GM12874 (cell line): Measurements from ENCODE around the gene MMP7.

Experiments
- TF ChIP-seq, protein P1 (sequence below): IDR thresholded peaks from 2 replicates; pipeline ENCODE4 v1.5.1; 2011; ENCODE audit warnings: low read depth, mild to moderate bottlenecking, control low read depth, low read length, moderate library complexity; ENCODE audit not compliant: insufficient read depth

The MMP7 gene, protein sequence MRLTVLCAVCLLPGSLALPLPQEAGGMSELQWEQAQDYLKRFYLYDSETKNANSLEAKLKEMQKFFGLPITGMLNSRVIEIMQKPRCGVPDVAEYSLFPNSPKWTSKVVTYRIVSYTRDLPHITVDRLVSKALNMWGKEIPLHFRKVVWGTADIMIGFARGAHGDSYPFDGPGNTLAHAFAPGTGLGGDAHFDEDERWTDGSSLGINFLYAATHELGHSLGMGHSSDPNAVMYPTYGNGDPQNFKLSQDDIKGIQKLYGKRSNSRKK

DNA sequence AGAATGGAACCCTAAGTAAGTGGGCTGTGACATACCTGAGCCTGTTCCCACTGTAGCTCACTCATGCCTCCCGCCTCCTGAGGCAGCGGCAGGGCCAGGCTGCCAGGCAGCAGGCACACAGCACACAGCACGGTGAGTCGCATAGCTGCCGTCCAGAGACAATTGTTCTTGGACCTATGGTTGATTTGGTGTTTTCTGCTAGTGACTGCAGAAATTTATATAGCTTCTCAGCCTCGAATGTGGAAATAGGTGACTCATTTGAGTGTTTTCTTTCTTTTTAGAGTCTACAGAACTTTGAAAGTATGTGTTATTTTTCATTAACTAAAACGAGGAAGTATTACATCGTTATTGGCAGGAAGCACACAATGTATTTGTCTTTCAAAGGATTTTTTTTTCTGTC is at the start of gene MMP7:
Gene MMP7, minus strand, starts transcription at position 190 of the 400 bp plus-strand sequence. Its CDS starts 47 bp downstream, at position 143.
- TF ChIP-seq, protein P1, sequence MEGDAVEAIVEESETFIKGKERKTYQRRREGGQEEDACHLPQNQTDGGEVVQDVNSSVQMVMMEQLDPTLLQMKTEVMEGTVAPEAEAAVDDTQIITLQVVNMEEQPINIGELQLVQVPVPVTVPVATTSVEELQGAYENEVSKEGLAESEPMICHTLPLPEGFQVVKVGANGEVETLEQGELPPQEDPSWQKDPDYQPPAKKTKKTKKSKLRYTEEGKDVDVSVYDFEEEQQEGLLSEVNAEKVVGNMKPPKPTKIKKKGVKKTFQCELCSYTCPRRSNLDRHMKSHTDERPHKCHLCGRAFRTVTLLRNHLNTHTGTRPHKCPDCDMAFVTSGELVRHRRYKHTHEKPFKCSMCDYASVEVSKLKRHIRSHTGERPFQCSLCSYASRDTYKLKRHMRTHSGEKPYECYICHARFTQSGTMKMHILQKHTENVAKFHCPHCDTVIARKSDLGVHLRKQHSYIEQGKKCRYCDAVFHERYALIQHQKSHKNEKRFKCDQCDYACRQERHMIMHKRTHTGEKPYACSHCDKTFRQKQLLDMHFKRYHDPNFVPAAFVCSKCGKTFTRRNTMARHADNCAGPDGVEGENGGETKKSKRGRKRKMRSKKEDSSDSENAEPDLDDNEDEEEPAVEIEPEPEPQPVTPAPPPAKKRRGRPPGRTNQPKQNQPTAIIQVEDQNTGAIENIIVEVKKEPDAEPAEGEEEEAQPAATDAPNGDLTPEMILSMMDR, result no peak

DNA sequence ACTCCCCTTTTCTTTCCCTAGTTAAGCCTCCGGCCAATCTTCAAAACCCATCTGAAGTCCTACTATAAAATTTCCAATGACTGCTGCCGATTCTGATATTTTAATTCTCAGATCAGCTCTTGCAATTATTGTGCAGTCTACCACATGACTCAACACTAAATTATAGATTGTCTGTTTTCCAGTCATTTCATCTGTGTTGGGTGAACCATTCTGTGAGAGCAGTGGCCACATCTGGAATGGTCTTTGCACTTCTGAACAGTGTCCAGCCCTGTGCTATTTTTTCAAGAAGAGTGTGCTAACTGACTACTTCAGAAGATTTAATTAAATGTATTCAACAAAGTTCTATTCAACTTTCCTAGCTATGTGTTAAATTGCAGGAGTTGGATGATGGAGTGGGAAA is 47.2 kb upstream of the MMP7 start:
- TF ChIP-seq, protein P1, result no peak

DNA sequence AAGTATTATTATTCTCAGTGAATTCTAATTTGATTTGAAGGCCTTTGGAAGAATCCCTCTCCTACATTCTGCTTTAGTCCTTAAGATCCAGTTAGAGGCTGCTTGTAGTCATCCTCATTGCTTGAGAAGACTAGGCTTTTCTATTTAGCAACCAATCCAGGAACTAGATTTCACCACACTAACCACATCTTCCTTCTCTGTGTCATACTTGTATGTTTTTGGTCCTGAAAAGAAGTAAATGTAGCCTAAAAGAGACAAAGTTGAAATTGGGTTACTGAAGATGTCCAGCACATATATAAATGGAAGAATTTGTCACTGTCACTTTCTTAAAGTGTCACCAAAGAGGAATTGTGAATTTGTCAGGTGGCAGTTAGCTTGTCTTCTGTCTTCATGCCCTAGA is 46.6 kb upstream of the MMP7 start:
- TF ChIP-seq, protein P1, result no peak

DNA sequence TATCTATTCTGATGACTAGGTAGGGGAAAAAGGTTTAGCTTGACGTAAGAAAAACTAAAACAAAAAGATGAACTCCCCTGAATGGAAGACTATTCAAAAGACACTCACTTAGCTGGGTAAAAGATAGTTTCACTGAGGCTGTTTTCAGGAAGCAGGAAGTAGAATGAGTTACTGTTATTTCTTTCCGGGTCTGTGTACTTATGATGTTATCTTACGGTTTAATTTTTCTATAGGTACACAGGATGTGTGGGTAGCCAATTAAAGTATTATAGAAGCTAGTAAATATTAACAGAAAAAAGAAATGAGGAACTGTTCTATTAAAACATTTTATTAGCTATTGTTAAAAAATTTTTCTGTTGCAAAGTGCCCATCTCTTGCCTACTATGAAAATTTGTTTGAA is 45.8 kb upstream of the MMP7 start:
- TF ChIP-seq, protein P1, result no peak

DNA sequence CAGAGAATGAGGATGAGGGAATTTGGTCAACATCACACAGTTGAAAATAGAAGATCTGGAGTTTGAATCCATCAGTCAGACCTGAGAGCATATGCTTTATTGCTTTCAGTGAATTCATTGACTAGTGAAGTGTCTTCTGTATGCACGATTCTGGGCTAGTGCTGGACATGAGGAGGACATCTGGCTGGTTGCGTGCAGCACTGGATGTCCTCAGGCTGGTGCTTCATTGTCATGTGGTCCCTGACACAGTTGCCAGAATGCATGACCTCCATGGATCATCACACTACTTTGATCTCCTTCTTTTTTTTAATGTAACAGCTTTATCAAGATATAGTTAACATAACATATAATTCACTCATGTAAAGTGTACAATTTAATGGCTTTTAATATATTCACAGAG is 44.5 kb upstream of the MMP7 start:
- TF ChIP-seq, protein P1, result no peak

DNA sequence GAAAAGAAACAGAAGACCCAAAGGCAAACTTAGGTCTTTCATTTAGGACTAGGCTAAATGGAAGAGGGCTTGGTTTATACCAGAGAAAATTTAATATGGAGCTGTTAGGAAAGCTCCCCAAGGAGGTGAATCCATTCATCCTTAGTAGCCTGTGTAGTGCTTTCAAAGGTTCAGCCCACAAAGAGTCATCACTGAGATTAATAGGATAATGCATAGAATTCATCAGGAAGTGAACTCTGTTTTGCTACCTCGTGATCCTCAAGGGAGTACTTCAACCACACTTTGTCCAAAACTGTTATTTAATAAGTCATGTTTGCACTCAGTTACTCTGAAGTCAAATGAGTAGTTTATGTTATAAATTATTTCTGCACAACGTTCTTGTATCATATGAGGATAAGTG is 43.3 kb upstream of the MMP7 start:
- TF ChIP-seq, protein P1, result no peak

DNA sequence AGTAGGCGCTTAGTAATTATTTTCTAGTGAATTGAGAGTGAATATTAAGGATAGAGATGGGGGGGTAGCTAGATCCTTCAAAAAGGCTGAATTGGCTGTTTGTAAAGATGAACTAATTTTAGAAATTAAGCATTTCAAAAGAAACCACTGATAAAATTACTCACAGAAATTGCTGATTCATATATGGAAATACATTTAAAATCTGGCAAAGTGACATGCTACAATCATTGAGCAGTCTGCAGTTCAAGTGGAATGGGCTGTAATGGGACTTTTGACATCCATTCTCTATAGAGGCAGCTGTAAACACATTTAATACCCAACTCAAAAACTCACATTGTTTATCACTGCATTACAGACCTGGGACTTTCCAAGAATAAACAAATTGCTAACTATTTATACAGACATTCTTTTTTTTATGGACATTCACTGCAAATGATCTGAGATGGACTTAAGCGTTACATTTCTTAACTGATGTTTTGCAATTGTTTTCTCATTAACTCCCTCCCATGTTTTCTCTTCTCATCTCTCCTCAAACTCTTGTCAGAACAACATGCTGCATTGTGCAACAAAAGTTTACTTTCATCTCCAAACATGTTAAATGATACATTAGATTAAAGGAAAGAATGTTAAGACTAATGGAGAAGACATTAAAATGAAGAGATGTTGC is 42.1 kb upstream of the MMP7 start:
- TF ChIP-seq, protein P1, result no peak
